Type B pancreatic cell (in vitro differentiated cells): ENCODE data around the gene CCDC93. TPM values are rescaled to one million over a fixed set of nuclear protein-coding genes. Genes with fewer than 3 reads are reported as not detected.

Experiments used
- DNase-seq: peaks from one replicate; pipeline ENCODE4 v3.0.0; 2021; ENCODE audit warnings: mixed read lengths; ENCODE audit not compliant: unreplicated experiment; ENCODE audit errors: extremely low spot score
- H3K27ac Mint-ChIP-seq: 2 replicates; pipeline ENCODE4 v1.8.0; 2021; ENCODE audit warnings: mild to moderate bottlenecking, mixed read lengths
- H3K27me3 Mint-ChIP-seq: 2 replicates; pipeline ENCODE4 v1.8.0; 2021; ENCODE audit warnings: mixed read lengths
- H3K36me3 Mint-ChIP-seq: 2 replicates; pipeline ENCODE4 v1.8.0; 2021; ENCODE audit warnings: mixed read lengths
- H3K4me1 Mint-ChIP-seq: one replicate; pipeline ENCODE4 v1.8.0; 2021; ENCODE audit warnings: mixed read lengths; ENCODE audit not compliant: unreplicated experiment
- H3K4me3 Mint-ChIP-seq: 2 replicates; pipeline ENCODE4 v1.8.0; 2021; ENCODE audit warnings: mild to moderate bottlenecking, mixed read lengths
- H3K9me3 Mint-ChIP-seq: 2 replicates; pipeline ENCODE4 v1.8.0; 2021; ENCODE audit warnings: mixed read lengths
- CTCF ChIP-seq: fragments of 200-600 bp; sonication (generic); conservative IDR thresholded peaks from 2 replicates; pipeline ENCODE4 v1.5.0; 2021; ENCODE audit warnings: antibody characterized with exemption, mild to moderate bottlenecking
- total RNA-seq: library from RNA; stranded (reverse); gene quantifications from 2 replicates; pipeline ENCODE4 v1.2.1, GENCODE V29; 2021; ENCODE audit warnings: low replicate concordance

The CCDC93 gene
- total RNA-seq, 1 donor from 2014 or later = 36.7 TPM

GRCh38 chr2:118059919-118060478 lies 46.1 kb upstream of the CCDC93 start:
- no peaks in the 10 kb centered on the region for H3K36me3 Mint-ChIP-seq
- no peak for DNase-seq
- peaks cover 32% of the 10 kb centered on the region for H3K27me3 Mint-ChIP-seq
- no peak overlapping the region for H3K27ac Mint-ChIP-seq
- no peaks in the 10 kb centered on the region for H3K9me3 Mint-ChIP-seq
- H3K4me1 Mint-ChIP-seq = no peaks in the 10 kb centered on the region
- TF ChIP-seq CTCF = no peak
- no peak overlapping the region for H3K4me3 Mint-ChIP-seq

GRCh38 chr2:118058951-118059350 lies 45.1 kb upstream of the CCDC93 start:
- Mint-ChIP-seq H3K27me3 (peaks cover 33% of the 10 kb centered on the region), H3K9me3 (no peaks in the 10 kb centered on the region), H3K4me3 (no peak overlapping the region), H3K27ac (no peak overlapping the region), H3K36me3 (no peaks in the 10 kb centered on the region), H3K4me1 (no peaks in the 10 kb centered on the region)
- TF ChIP-seq CTCF = no peak
- no peak for DNase-seq

GRCh38 chr2:118056801-118057200 lies 42.9 kb upstream of the CCDC93 start:
- no peak overlapping the region for H3K27ac Mint-ChIP-seq
- no peak for DNase-seq
- H3K27me3 Mint-ChIP-seq = peaks cover 38% of the 10 kb centered on the region
- H3K36me3 Mint-ChIP-seq = no peaks in the 10 kb centered on the region
- H3K4me3 Mint-ChIP-seq = no peak overlapping the region
- TF ChIP-seq CTCF = no peak
- H3K4me1 Mint-ChIP-seq = no peaks in the 10 kb centered on the region
- H3K9me3 Mint-ChIP-seq = no peaks in the 10 kb centered on the region

- H3K9me3 Mint-ChIP-seq = no peaks in the 10 kb centered on the region
- H3K27me3 Mint-ChIP-seq = peaks cover 36% of the 10 kb centered on the region
- H3K27ac Mint-ChIP-seq = peak overlapping the region; percentile 78
- DNase-seq = no peak
- no peaks in the 10 kb centered on the region for H3K4me1 Mint-ChIP-seq
- H3K36me3 Mint-ChIP-seq = no peaks in the 10 kb centered on the region
- TF ChIP-seq CTCF = no peak
- H3K4me3 Mint-ChIP-seq = no peak overlapping the region
Measured at GRCh38 chr2:118056165-118056534, 42.3 kb upstream of the CCDC93 start.

- no peak for DNase-seq
- TF ChIP-seq CTCF = no peak
- no peak overlapping the region for H3K4me3 Mint-ChIP-seq
- H3K9me3 Mint-ChIP-seq = no peaks in the 10 kb centered on the region
- H3K4me1 Mint-ChIP-seq = peaks cover 2% of the 10 kb centered on the region
- H3K36me3 Mint-ChIP-seq = no peaks in the 10 kb centered on the region
- H3K27me3 Mint-ChIP-seq = peaks cover 39% of the 10 kb centered on the region
- H3K27ac Mint-ChIP-seq = peak overlapping the region; percentile 78
Measured at GRCh38 chr2:118055512-118056164, 41.8 kb upstream of the CCDC93 start.
